OCI-LY3 (cell line): ENCODE data around the gene CRNN.

ENCODE experiments used
- H2AFZ ChIP-seq: fragments of 200-600, 300-600 bp; shearing (Covaris generic); 2 replicates; pipeline ENCODE4 v1.6.0; 2014; ENCODE audit warnings: antibody characterized with exemption, low read depth, low read length
- H3K27ac ChIP-seq: fragments of 200-600, 300-600 bp; sonication (generic); 2 replicates; pipeline ENCODE4 v1.5.1; 2014; ENCODE audit warnings: mild to moderate bottlenecking, low read length, moderate library complexity, mixed read lengths
- H3K27me3 ChIP-seq: fragments of 200-600, 300-600 bp; sonication (generic); 2 replicates; pipeline ENCODE4 v1.6.1; 2014; ENCODE audit warnings: low read depth, low read length, mixed read lengths
- H3K36me3 ChIP-seq: fragments of 200-600, 300-600 bp; sonication (generic); replicated peaks from 2 replicates; pipeline ENCODE3; 2014; ENCODE audit warnings: low read depth, low read length, mixed read lengths
- H3K4me1 ChIP-seq: fragments of 300-600, 200-600 bp; sonication (generic); 2 replicates; pipeline ENCODE4 v1.6.1; 2014; ENCODE audit warnings: low read length, mixed read lengths
- H3K4me2 ChIP-seq: fragments of 200-600, 300-600 bp; sonication (generic); 2 replicates; pipeline ENCODE4 v1.6.1; 2014; ENCODE audit warnings: low read length, mixed read lengths
- H3K4me3 ChIP-seq: fragments of 300-600, 200-600 bp; sonication (generic); 2 replicates; pipeline ENCODE4 v1.5.1; 2014; ENCODE audit warnings: antibody characterized with exemption, mild to moderate bottlenecking, low read length, moderate library complexity
- H3K79me2 ChIP-seq: fragments of 300-600, 200-600 bp; shearing (Covaris generic); 2 replicates; pipeline ENCODE4 v1.6.1; 2014; ENCODE audit warnings: mild to moderate bottlenecking, low read length, mixed read lengths
- H3K9ac ChIP-seq: fragments of 300-600, 200-600 bp; shearing (Covaris generic); 2 replicates; pipeline ENCODE4 v1.6.0; 2014; ENCODE audit warnings: mild to moderate bottlenecking, low read length, moderate library complexity
- H3K9me3 ChIP-seq: fragments of 200-600, 300-600 bp; shearing (Covaris generic); 2 replicates; pipeline ENCODE4 v1.6.1; 2014; ENCODE audit warnings: low read length, mixed read lengths; ENCODE audit not compliant: insufficient read depth
- H4K20me1 ChIP-seq: fragments of 200-600, 300-600 bp; sonication (generic); 2 replicates; pipeline ENCODE4 v1.6.1; 2016; ENCODE audit warnings: low read length, mixed read lengths; ENCODE audit not compliant: insufficient read depth
- EZH2phosphoT487 ChIP-seq: fragments of 200-600 bp; shearing (Covaris generic); IDR thresholded peaks from 2 replicates; pipeline ENCODE4 v1.6.1; 2018; ENCODE audit warnings: antibody characterized with exemption, mixed run types, low read depth
- TF ChIP-seq, protein P1 (sequence below): fragments of 200-600, 300-600 bp; sonication (generic); IDR thresholded peaks from 2 replicates; pipeline ENCODE4 v1.5.1; 2014; ENCODE audit warnings: antibody characterized with exemption, low read length, low read depth

Gene CRNN

DNA sequence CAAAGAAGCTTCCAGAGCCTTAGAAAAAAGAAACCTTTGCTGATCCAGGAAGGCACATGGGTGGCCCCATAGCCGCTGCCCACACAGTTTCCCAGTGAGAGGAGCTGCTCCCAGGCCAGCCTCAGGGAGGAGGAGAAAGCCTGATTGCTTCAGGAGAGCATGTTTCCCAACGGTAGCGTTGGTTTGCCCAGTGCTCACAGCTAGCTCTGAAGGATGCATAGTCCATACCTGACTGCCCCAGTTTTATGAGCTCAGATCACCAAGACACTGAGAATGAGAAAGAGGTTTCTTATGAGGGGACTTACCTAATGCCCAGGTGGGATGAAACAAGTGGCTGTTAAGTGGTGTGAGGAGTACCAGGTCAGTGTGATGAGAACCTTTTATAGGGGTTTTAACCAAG is at the start of gene CRNN:
TSS of gene CRNN (minus strand) at position 355 of the 400 bp plus-strand sequence. CDS start 2,030 bp downstream, outside the sequence.
- H3K9ac ChIP-seq, result no peak within 1 kb of the TSS
- no peak within 1 kb of the TSS for H2AFZ ChIP-seq
- H3K27me3 ChIP-seq, result peaks cover 43% of the 10 kb centered on the region
- H3K9me3 ChIP-seq, result no peaks in the 10 kb centered on the region
- H3K36me3 ChIP-seq, result no peaks in the 10 kb centered on the region
- no peak within 1 kb of the TSS for H3K4me3 ChIP-seq
- no peaks in the 10 kb centered on the region for H3K4me1 ChIP-seq
- no peak within 1 kb of the TSS for H3K4me2 ChIP-seq
- TF ChIP-seq EZH2phosphoT487, result no peak
- TF ChIP-seq, protein P1, sequence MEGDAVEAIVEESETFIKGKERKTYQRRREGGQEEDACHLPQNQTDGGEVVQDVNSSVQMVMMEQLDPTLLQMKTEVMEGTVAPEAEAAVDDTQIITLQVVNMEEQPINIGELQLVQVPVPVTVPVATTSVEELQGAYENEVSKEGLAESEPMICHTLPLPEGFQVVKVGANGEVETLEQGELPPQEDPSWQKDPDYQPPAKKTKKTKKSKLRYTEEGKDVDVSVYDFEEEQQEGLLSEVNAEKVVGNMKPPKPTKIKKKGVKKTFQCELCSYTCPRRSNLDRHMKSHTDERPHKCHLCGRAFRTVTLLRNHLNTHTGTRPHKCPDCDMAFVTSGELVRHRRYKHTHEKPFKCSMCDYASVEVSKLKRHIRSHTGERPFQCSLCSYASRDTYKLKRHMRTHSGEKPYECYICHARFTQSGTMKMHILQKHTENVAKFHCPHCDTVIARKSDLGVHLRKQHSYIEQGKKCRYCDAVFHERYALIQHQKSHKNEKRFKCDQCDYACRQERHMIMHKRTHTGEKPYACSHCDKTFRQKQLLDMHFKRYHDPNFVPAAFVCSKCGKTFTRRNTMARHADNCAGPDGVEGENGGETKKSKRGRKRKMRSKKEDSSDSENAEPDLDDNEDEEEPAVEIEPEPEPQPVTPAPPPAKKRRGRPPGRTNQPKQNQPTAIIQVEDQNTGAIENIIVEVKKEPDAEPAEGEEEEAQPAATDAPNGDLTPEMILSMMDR, result no peak
- H4K20me1 ChIP-seq, result no peaks in the 10 kb centered on the region
- no peaks in the 10 kb centered on the region for H3K79me2 ChIP-seq
- no peak within 1 kb of the TSS for H3K27ac ChIP-seq

DNA sequence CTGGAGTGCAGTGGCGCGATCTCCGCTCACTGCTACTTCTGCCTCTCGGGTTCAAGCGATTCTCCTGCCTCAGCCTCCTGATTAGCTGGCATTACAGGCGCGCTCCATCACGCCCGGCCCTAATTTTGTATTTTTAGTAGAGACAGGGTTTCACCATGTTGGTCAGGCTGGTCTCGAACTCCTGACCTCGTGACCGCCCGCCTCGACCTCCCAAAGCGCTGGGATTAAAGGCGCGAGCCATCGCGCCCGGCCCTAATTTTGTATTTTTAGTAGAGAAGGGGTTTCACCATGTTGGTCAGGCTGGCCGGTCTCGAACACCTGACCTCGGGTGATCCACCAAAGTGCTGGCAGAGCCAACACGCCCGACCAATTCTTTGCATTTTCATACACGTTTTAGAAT is 48.6 kb upstream of the CRNN start:
- no peak overlapping the region for H3K27ac ChIP-seq
- H3K9me3 ChIP-seq, result no peaks in the 10 kb centered on the region
- H3K4me2 ChIP-seq, result no peak overlapping the region
- H2AFZ ChIP-seq, result no peak overlapping the region
- no peak overlapping the region for H3K4me3 ChIP-seq
- TF ChIP-seq EZH2phosphoT487, result no peak
- TF ChIP-seq, protein P1, result no peak
- no peaks in the 10 kb centered on the region for H3K79me2 ChIP-seq
- 0 out of 2 replicates have a peak, but pooled peaks cover 4% of the 10 kb centered on the region for H3K27me3 ChIP-seq
- no peaks in the 10 kb centered on the region for H3K36me3 ChIP-seq
- H4K20me1 ChIP-seq, result no peaks in the 10 kb centered on the region
- H3K4me1 ChIP-seq, result peaks cover 17% of the 10 kb centered on the region
- H3K9ac ChIP-seq, result no peak overlapping the region

DNA sequence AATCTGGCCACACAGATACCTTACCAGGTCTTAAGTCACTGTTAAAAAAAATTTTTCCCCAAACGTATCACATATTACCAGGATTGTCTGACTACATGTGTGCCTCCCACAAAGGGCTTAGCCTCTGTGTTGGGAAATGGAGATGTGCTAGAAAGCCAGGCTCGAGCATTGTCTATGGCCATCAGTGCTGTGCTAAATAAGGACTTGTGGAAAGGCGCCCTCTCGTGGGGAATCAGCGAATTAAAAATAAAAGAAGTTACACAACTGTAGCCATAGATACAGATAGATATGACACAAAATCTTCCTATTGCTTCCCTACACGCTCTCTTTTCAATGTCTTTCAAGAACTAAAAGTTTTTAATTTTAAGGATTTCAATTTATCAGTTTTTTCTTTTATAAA is 47.5 kb upstream of the CRNN start:
- Histone ChIP-seq H3K9ac (no peak overlapping the region), H3K27ac (no peak overlapping the region), H3K27me3 (0 out of 2 replicates have a peak, but pooled peaks cover 4% of the 10 kb centered on the region), H3K36me3 (no peaks in the 10 kb centered on the region), H3K9me3 (no peaks in the 10 kb centered on the region), H3K4me3 (no peak overlapping the region), H4K20me1 (no peaks in the 10 kb centered on the region), H2AFZ (no peak overlapping the region), H3K79me2 (no peaks in the 10 kb centered on the region), H3K4me1 (peaks cover 17% of the 10 kb centered on the region), H3K4me2 (peak overlapping the region; percentile 19; the same call in 1 of the 2 replicates)
- TF ChIP-seq EZH2phosphoT487, result no peak
- TF ChIP-seq, protein P1, result peak; percentile 72

DNA sequence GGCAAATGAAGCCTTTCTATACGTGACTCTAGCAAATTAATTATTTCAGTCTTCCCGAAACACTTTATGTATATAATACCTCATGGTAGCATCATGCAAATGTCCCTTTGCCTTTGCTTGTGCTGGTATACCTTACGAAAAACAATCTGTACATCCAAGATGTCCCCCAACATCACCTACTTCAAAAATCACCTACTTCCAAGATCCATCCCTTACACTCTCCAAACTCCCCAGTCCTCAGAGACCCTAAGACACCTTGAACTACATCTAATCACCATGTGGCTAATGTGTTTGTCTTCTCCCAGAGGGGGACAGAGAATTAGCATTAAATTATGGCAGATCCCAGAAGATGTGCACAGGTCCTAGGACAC is 46.5 kb upstream of the CRNN start:
- peak overlapping the region; percentile 70 for H2AFZ ChIP-seq
- H3K4me1 ChIP-seq, result peaks cover 17% of the 10 kb centered on the region
- H4K20me1 ChIP-seq, result no peaks in the 10 kb centered on the region
- no peaks in the 10 kb centered on the region for H3K9me3 ChIP-seq
- H3K27me3 ChIP-seq, result no peaks in the 10 kb centered on the region
- no peak overlapping the region for H3K9ac ChIP-seq
- peak overlapping the region; percentile 67 for H3K4me3 ChIP-seq
- H3K27ac ChIP-seq, result peak overlapping the region; percentile 51
- no peaks in the 10 kb centered on the region for H3K79me2 ChIP-seq
- peak overlapping the region; percentile 83 for H3K4me2 ChIP-seq
- H3K36me3 ChIP-seq, result no peaks in the 10 kb centered on the region
- TF ChIP-seq, protein P1, result no peak
- no peak for TF ChIP-seq EZH2phosphoT487
